Measurements from ENCODE around the gene NAV2.
"Not testable (repeated sequence)": the region's sequence is repeated elsewhere in the genome, so short reads cannot be mapped to it uniquely, and the experiment has no call there.

NAV2 gene

GRCh38 chr11:19912115-19912957, 199.7 kb downstream of the NAV2 start:
- no peak for DNase-seq

- DNase-seq = no peak
Measured at GRCh38 chr11:19912958-19913892, 200.6 kb downstream of the NAV2 start.

- DNase-seq = no peak
Measured at GRCh38 chr11:19913893-19914249, 201.2 kb downstream of the NAV2 start.

- DNase-seq = no peak
Measured at GRCh38 chr11:19915808-19916207, 203.2 kb downstream of the NAV2 start.

- DNase-seq = no peak
Measured at GRCh38 chr11:19917069-19917468, 204.4 kb downstream of the NAV2 start.

GRCh38 chr11:19918302-19919049, 205.8 kb downstream of the NAV2 start:
- DNase-seq = no peak

GRCh38 chr11:19919050-19919561, 206.5 kb downstream of the NAV2 start:
- no peak for DNase-seq

GRCh38 chr11:19920982-19921381, 208.3 kb downstream of the NAV2 start:
- DNase-seq = no peak

GRCh38 chr11:19921976-19922688, 209.5 kb downstream of the NAV2 start:
- DNase-seq = no peak

- DNase-seq = no peak
Measured at GRCh38 chr11:19922689-19923035, 210.0 kb downstream of the NAV2 start.

GRCh38 chr11:19923626-19924025, 211.0 kb downstream of the NAV2 start:
- DNase-seq = no peak

GRCh38 chr11:19924311-19924710, 211.7 kb downstream of the NAV2 start:
- no peak for DNase-seq

GRCh38 chr11:19924716-19925115, 212.1 kb downstream of the NAV2 start:
- no peak for DNase-seq

GRCh38 chr11:19927403-19927802, 214.8 kb downstream of the NAV2 start:
- DNase-seq = not testable (repeated sequence)

GRCh38 chr11:19929147-19929546, 216.5 kb downstream of the NAV2 start:
- no peak for DNase-seq

GRCh38 chr11:19929655-19930054, 217.0 kb downstream of the NAV2 start:
- DNase-seq = no peak

- no peak for DNase-seq
Measured at GRCh38 chr11:19931141-19931770, 218.6 kb downstream of the NAV2 start.

- DNase-seq = no peak
Measured at GRCh38 chr11:19931771-19932369, 219.2 kb downstream of the NAV2 start.

- no peak for DNase-seq
Measured at GRCh38 chr11:19933132-19933735, 220.6 kb downstream of the NAV2 start.

- no peak for DNase-seq
Measured at GRCh38 chr11:19933801-19934488, 221.3 kb downstream of the NAV2 start.

All from bone marrow (tissue), 2 donors.